OCI-LY3 (cell line): Measurements from ENCODE around the gene C1orf87.

ENCODE experiments used
- EZH2phosphoT487 ChIP-seq: fragments of 200-600 bp; shearing (Covaris generic); IDR thresholded peaks from 2 replicates; pipeline ENCODE4 v1.6.1; 2018; ENCODE audit warnings: antibody characterized with exemption, mixed run types, low read depth
- TF ChIP-seq, protein P1 (sequence below): fragments of 200-600, 300-600 bp; sonication (generic); IDR thresholded peaks from 2 replicates; pipeline ENCODE4 v1.5.1; 2014; ENCODE audit warnings: antibody characterized with exemption, low read length, low read depth

DNA sequence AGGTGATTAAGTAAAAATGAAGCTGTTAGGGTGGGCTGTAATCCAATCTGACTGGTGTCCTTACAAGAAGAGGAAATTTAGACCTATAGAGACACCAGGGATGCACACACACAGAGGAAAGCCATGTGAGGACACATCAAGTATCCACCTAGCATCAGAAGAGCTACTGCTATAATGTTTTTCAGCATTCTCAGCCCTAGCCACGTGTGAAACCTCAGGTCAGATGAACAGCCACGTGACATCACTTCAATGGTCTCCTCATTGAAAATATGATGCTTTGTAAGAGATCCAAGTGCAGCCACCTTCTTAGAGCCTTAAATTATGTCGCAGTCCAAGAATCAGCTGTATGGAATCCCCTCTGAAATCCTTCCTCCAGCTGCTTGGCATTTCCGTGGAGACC, 65.1 kb downstream of the C1orf87 start:
- TF ChIP-seq, protein P1, sequence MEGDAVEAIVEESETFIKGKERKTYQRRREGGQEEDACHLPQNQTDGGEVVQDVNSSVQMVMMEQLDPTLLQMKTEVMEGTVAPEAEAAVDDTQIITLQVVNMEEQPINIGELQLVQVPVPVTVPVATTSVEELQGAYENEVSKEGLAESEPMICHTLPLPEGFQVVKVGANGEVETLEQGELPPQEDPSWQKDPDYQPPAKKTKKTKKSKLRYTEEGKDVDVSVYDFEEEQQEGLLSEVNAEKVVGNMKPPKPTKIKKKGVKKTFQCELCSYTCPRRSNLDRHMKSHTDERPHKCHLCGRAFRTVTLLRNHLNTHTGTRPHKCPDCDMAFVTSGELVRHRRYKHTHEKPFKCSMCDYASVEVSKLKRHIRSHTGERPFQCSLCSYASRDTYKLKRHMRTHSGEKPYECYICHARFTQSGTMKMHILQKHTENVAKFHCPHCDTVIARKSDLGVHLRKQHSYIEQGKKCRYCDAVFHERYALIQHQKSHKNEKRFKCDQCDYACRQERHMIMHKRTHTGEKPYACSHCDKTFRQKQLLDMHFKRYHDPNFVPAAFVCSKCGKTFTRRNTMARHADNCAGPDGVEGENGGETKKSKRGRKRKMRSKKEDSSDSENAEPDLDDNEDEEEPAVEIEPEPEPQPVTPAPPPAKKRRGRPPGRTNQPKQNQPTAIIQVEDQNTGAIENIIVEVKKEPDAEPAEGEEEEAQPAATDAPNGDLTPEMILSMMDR, result no peak
- TF ChIP-seq EZH2phosphoT487, result no peak
